NK-92 treated with Interleukin-12 subunit alpha and Interleukin-12 subunit beta, amount 100 ng/mL, for 24 hours (cell line): ENCODE results near the gene LRRC37B.
"Not testable (repeated sequence)": the region's sequence is repeated elsewhere in the genome, so short reads cannot be mapped to it uniquely, and the experiment has no call there.

Source experiments
- DNase-seq: peaks from one replicate; lab custom pipeline; 2025; lab: John Stamatoyannopoulos, UW

The LRRC37B gene

DNA sequence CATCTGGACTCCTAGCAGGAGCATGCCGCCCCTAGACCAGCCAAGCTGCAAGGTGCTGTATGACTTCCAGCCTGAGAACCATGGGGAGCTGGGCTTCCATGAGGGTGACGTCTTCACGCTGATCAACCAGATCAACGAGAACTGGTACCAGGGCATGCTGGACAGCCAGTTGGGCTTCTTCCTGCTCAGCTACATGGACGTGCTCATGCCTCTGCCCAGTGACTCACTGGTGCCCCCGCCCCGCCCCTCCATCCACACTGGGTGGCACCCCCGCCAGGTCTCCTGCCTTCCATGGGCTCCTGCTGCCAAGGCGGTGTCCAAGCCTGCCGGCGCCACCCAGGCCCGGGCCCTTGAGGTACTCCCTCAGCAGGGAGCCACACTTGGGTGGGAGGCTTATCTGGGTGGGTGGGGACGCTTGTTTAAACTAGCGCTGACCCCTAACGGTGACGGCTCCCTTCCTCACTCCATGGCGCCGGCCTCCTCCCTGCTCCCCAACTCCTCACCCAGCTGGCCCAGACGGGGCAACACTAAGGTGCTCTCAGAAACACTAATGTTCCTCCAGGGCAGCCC is 34.2 kb downstream of the LRRC37B start:
- DNase-seq: not testable (repeated sequence)

DNA sequence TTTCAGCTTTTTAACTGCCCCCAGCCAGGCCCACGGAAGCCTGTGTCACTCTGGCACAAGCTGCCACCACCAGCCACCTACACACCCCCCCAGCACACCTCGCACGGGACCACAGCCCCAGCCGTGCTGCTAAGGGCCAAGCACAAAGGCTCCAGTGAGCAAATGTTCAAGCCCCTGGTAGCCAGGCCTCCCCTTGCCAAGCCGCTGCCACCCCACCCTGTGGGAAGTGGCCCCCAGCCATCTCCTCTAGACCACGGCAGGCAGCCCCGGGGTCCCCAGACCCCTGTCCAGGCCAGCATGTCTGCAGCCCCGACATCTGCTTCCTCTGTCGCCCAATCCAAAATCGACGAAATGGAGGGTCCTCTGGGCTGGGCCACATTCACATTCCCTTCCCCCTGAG is 35.1 kb downstream of the LRRC37B start:
- not testable (repeated sequence) for DNase-seq

DNA sequence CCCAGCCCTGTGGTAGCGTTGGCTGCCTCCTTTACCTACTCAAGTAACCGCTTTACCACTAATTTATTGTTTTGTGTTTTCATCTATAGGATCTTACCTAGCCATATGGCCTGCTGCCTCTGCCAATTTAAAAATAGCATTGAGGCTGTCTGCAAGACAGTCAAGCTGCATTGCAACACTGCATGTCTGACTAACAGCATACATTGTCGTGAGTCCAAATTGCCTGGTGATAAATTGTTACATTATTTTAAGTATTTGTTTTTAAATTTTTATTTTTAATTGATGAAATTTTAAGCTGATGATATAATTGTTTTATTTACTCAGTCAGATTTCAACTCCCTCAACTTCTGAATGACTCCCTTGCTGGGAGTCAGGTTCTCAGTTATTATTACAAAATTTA is 38.4 kb downstream of the LRRC37B start:
- DNase-seq: not testable (repeated sequence)

DNA sequence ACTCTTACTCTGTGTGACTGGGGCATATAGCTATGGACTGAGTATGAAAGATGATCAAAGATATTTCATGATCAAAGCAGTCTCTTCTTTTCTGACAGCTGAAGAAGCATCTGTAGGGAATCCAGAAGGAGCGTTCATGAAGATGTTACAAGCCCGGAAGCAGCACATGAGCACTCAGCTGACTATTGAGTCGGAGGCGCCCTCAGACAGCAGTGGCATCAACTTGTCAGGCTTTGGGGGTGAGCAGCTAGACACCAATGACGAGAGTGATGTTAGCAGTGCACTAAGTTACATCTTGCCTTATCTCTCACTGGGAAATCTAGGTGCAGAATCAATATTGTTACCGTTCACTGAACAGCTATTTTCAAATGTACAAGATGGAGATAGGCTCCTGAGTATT is 40.5 kb downstream of the LRRC37B start:
- not testable (repeated sequence) for DNase-seq

DNA sequence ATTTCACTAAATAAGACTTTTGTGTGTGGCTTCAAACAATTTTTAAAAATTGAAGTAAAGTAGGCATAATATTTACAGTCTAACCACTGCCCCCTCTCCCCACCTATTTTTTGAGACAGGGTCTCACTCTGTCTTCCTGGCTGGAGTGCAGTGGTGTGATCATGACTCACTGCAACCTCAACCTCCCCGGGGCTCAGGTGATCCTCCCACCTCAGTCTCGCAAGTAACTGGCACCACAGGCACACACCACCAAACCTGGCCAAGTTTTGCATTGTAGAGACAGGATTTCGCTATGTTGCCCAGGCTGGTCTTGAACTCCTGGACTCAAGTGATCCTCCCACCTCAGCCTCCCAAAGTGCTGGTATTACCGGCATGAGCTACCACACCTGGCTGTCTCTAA is 47.8 kb downstream of the LRRC37B start:
- not testable (repeated sequence) for DNase-seq

DNA sequence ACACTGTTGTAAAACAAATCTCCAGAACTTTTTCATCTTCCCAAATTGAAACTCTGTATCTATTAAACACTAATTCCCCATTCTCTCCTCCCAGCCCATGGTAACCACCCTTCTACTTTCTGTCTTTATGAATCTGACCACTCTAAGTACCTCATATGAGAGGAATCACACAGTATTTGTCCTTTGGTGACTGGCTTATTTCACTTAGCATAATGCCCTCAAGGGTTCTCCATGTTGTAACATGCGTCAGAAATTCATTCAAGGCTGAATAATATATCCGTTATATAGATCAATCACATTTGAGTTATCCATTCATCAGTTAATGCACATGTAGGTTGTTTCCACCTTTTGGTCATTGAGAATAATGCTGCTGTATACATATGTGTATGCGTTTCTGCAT is 48.2 kb downstream of the LRRC37B start:
- not testable (repeated sequence) for DNase-seq

DNA sequence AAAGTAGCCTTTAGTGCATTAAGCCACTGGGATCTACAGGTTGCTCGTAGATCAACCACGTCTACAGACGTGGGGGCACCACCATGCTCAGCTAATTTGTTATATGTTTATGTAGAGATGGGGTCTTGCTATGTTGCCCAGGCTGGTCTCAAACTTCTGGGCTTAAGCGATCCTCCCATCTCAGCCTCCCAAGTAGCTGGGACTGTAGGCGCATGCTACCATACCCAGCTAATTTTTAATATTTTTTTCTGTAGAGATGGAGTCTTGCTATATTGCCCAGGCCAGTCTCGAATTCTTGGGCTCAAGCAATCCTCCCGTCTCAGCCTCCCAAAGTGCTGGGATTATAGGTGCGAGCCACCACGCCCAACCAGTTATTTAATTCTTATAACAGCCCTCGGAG is 49.3 kb downstream of the LRRC37B start:
- DNase-seq: not testable (repeated sequence)

DNA sequence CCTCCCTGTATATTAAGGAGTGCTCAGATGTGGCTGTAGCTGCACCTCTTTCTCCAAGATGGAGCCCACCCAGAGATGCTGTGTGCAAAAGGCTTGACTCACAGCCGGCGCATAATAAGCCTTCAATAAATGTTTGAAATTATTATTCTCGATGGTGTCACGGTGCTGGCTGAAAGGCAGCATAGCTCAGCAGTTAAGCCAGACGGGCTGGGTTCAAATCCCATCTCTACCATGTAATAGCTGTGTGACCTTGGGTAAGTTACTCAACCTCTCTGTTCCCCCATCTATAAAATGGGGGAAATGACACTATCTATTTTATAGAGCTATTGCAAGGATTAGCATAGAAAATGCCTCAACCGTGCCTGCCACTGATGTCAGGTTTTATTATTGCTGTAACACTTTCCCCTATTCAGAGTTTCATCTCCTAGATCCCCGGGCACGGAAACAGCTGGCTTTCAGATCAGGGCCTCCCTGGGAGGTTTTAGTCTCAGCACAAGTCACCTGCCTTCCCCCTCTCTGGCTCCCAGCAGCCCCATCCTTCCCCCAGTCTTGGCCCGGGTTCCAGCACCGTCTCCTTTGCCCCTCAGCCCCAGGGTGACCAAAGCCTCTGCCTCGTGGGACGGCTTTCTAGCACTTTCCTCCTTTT is 50.4 kb downstream of the LRRC37B start:
- DNase-seq: not testable (repeated sequence)

DNA sequence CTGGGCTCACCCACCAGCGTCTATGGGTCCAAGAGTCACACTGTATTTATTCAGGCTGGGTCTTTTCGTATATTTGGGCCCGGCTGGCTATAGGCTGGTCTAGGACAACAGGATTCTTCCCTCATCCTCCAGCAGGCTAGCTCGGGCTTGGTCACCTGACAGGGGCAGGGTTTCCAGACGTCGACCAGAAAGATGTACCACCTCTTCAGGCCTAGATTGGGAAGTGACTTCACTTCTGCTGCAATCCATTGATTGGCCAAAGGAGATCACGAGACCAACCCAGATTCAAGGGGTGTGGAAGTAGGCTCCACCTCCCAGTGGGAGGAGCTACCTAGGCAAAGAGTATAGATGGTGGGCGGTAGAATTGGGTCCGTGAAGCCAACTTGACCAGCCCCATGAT is 53.5 kb downstream of the LRRC37B start:
- not testable (repeated sequence) for DNase-seq

DNA sequence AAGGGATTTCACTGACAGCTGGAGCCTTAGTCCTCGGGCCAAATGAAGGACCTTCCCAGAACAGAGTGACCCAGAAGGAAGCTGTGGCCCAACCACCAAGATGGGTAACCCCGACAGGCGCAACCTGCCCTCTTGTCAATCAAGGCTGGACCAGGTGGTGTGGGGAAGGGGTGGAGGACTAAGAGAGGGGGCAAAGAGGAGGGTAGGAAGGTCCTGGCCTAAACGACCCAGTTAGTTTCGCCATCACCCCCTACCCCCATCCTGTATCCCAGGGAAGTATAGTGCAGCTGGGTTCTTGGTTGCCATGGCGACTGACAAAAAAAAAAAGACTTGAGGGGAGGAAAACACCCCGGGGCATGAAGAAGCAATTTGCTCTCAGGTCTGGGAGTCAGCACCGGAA is 54.7 kb downstream of the LRRC37B start:
- not testable (repeated sequence) for DNase-seq

DNA sequence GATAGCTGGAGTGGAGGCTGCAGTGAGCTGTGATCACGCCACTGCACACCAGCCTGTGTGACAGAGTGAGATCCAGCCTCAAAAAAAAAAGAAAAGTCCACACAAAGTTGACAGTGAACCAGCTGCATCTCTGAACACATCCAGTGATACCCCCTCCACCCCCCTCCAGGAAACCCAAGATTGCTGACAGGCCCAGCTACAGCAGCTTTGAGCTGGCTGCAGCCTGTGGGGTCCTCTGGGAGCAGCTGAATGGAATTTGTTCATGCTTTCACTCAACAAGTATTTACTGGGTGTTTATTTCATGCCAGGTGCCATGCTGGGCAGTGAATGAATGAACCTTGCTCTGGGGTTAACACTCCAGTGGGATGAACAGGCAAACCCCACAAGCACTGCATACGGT is 56.9 kb downstream of the LRRC37B start:
- DNase-seq: not testable (repeated sequence)

DNA sequence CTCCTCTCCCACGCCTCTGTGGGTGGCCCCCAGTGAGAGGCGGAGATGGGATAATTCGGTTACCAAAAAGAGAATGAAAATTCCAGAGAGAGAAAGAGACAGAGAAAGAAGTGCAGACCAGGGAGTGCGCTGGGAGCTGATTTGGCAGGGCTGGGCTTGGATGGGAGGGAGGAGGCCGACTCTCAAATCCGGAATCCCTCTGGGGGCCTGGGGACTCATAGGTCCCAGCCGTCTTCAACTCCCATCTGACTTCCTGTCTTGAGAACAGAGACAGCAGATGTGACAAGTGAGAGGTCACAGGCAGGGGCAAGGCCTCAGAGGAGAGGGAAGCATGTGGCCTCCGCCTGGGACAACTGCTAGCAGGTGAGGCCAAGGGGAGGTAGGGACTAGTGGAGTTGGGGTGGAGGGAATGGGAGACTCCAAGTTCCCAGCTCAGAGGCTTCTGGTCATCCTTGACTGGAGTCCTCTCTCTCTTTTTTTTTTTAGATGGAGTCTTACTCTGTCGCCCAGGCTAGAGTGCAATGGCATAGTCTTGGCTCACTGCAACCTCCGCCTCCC is 59.0 kb downstream of the LRRC37B start:
- DNase-seq: not testable (repeated sequence)

DNA sequence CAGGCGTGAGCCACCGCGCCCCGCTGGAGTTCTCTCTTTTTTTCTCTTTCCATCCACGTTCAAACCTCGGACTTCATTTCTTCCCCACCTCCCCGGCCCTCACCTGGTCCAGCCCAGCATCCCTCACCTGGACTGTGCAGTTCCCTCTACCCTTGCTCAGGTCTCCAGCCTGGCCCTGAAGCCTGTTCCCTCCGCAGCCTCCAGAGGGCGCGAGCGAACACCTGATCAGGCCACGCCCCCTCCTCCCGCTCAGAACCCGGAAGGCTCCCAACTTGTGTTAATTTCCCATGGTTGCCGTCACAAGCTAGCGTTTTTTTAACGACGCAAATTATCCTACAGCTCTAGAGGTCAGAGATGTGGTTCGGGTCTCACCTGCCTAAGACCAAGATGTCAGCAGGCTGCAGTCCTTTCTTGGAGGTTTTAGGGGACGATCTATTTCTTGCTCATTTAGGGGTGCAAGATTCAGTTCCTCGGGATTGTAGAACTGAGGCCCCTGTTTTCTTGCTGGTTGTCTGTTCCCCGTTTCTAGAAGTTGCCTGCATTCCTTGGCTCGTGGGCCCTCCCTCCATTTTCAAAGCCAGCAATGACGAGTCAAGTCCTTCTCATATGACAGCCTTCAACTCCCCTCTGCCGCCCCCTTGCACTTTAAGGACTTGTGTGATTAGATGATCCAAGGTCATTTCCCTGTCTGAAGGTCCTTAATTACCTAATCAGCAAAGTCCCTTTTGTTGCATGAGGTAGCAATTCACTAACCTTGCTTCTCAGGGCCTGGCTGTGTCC is 59.9 kb downstream of the LRRC37B start:
- DNase-seq: not testable (repeated sequence)

DNA sequence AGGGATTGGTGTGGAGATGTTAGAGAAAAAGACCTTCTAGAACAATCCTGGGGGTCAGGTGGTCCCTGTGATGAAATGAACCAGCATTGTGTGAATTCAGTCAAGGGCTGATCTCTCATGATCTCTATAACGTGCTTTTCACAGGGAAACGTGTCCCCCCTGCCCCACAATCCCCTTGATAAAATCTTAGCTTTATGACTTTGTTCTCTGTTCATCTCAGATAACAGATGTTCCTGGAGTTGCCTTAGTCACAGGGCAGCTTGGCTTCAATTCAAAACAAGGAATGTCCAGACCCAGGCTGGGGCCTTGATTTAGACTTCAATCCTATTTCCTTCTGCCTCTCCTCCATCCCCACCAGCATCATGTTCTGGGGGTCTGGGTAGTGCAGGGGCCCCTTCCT is 61.9 kb downstream of the LRRC37B start:
- not testable (repeated sequence) for DNase-seq

DNA sequence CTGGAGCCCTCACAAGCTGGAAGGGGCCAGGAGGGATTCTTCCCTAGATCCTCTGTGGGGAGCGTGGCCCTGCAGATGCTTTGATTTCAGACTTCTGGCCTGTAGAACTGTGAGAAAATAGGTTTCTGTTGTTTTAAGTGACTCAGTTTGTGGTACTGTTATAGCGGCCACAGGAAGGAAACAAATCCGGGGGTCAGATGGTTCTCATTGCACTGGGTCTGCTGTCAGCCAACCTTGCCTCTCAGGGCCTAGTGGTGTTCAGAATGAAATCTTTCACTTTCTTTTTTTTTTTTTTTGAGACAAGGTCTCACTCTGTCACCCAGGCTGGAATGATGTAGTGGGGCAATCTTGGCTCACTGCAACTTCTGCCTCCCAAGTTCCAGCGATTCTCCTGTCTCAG is 64.8 kb downstream of the LRRC37B start:
- DNase-seq: not testable (repeated sequence)

DNA sequence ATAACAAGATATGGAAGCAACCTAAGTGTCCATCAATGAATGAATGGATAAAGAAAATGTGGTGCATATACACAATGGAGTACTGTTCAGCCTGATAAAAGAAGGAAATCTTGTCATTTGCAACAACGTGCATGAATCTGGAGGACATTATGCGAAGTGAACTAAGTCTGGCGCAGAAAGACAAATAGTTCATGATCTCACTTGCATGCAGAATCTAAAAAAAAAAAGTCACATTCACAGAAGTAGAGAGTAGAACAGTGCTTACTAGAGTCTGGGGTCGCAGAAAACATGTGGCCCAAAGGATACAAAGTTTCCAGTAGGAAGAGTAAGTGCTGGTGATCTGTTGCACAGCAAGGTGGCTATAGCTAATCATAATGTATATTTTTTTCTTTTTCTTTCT is 65.9 kb downstream of the LRRC37B start:
- DNase-seq: not testable (repeated sequence)

DNA sequence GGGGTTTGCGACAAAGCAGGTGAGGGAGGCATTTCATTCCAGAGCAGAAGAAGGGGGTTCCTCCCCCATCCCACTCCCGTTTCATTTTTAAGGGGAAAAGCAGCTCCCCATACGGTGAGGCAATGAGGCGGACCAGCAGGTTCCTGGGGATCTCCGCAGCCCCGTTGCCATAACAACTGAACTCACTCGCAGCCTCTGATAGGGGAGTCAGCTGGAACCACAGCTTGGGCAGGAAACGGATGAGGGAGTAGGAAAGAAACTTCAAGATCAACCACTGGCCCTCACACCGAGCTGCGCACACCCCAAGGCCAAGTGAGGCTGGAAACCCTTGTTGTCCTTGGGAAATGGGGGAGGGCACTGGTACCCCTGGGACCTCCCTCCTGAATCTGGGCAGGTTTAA is 72.6 kb downstream of the LRRC37B start:
- DNase-seq: not testable (repeated sequence)

DNA sequence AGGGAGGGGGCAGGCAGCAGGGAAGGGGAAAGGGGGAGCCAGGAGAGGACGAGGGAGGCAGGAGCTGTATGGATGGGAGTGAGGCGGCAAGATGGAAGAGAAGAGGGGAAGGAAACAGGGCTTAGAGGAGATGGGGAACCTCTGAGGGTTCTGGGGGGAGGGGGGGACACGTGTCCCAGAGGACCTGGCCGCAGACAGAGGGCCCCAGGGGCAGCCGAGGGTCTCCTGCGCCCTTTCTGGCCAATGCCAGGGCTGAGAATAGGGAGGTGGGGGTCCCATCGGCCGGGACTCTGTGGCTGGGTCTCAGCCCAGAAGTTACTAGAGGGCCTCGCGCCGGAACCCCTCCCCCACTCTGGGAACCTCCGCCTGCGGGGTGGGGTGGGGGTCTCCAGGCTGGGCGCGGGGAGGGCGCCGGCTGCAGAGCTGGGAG is 76.4 kb downstream of the LRRC37B start:
- not testable (repeated sequence) for DNase-seq

DNA sequence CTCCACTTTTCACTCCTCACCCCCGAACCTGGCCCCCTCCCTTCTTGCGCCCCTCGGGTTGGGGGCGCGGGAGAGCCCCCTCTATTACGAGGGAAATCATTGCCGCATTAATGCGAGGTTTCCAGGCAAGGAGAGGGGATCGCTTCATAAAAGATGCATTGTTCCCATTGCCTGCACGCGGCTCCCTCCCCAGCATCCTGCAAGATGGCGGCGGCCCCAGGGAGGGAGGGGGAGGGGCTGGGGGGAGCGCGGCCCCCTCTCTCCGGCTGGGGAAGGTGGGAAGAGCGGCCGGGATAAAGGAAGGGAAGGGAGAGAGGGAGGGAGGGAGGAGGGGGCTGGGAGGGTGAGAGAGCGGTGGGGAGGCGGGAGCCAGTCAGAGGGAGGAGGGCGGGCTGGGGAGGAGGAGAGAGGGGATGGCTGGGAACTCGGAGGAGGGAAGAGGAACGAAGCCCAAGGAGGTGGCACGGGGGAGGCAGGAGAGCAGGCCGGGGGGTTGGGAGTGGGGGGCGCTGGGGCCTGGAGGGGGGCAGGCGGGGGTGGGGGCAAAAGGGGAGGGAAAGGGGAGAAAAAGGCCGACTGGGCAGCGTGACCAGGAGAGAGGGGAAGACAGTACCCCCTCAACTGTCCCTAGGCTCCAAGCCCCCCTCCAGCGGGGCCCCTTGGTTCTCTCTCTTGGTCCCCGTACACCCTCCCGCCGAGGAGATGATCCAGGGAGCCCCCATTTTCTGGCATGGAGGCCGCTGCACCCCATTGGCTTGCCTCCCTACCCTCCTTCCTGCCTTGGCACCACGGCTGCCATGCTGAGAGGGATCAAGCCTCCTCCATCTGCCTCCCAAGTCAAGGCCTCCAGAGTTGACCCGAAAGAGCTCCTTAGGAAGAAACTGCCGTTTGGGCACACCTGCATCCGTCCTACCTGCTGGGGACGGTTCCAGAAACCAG is 77.1 kb downstream of the LRRC37B start:
- not testable (repeated sequence) for DNase-seq

DNA sequence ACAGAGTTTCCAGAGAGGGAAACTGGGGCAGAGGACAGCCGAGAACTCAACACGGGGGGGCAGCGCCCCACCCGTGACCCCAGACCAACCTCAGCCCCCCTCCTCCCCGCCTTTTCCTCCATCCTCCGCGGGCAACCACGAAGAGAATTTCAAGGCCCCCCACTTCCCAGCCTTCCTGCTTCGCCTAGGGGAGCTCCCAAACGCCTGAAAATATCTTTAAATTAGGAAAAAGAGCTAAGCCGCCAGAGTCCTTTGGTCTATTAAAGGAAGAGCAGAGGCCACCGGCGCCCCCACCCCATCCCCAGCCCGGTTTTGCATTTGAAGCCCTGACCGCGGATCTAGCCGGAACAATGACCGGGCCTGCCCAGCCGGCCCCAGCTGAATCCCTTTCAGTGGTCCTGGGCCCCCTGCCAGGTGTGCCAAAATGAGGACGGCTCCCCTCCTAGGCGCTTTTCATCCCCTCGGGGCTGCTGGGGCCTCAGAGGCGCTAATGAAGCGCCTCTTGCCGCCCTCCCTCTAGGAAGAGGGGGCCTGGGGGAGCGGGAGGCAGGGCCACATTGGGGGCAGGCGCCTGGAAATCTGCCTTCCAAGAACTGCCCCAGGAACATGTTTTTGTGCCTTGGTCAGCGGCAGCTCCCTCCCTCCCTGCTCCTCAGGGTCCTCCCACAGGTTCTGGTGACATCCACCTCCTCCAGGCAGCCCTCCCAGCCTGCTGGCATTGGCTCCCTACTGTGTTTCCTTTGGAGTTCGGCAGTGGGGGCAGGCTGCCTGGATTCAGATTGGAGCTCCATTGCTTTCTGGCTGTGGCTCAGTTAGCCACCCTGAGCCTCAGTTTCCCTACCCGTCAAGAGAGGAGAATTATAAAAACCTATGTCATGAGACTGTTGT is 78.0 kb downstream of the LRRC37B start:
- DNase-seq: not testable (repeated sequence)

DNA sequence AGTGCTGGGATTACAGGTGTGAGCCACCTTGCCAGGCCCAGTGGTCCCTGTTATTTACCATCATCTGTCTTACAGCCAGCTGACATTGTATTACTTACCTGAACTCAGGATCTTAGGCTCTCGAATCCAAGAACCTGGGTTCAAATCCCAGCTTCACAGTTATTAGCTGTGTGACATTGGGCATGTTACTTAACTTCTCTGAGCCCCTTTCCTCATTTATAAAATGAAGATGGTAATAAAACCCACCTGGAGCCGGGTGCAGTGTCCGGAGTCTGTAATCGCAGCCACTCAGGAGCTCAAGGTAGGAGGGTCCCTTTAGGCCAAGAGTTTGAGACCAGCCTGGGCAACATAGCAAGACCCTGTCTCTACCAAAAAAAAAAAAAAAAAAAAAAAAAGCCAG is 79.7 kb downstream of the LRRC37B start:
- not testable (repeated sequence) for DNase-seq
